HL-60 (cell line): ENCODE results near the gene GFPT1.

Experiments used
- GABPA ChIP-seq: IDR thresholded peaks from 2 replicates; pipeline ENCODE4 v1.6.1; 2012; ENCODE audit warnings: low read depth
- POLR2AphosphoS5 ChIP-seq: IDR thresholded peaks from 2 replicates; pipeline ENCODE4 v1.6.1; 2012; ENCODE audit warnings: low read depth
- REST ChIP-seq: IDR thresholded peaks from 2 replicates; pipeline ENCODE4 v1.6.1; 2012; ENCODE audit warnings: low read depth; ENCODE audit not compliant: insufficient replicate concordance
- TF ChIP-seq, protein P1 (sequence below): IDR thresholded peaks from one replicate; pipeline ENCODE4 v1.5.1; 2011; ENCODE audit warnings: low read length, control low read depth, inconsistent platforms; ENCODE audit not compliant: insufficient read depth

GRCh38 chr2:69387770-69388481 lies 899 bp upstream of the GFPT1 start:
- TF ChIP-seq, protein P1, sequence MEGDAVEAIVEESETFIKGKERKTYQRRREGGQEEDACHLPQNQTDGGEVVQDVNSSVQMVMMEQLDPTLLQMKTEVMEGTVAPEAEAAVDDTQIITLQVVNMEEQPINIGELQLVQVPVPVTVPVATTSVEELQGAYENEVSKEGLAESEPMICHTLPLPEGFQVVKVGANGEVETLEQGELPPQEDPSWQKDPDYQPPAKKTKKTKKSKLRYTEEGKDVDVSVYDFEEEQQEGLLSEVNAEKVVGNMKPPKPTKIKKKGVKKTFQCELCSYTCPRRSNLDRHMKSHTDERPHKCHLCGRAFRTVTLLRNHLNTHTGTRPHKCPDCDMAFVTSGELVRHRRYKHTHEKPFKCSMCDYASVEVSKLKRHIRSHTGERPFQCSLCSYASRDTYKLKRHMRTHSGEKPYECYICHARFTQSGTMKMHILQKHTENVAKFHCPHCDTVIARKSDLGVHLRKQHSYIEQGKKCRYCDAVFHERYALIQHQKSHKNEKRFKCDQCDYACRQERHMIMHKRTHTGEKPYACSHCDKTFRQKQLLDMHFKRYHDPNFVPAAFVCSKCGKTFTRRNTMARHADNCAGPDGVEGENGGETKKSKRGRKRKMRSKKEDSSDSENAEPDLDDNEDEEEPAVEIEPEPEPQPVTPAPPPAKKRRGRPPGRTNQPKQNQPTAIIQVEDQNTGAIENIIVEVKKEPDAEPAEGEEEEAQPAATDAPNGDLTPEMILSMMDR = no peak
- TF ChIP-seq POLR2AphosphoS5 = no peak
- no peak for TF ChIP-seq GABPA
- TF ChIP-seq REST = no peak
